Thyroid gland (tissue), 4 donors: ENCODE results near the gene UBAP2. TPM values are rescaled to one million over a fixed set of nuclear protein-coding genes. Genes with fewer than 3 reads are reported as not detected.

Experiments used
- DNase-seq, 2 donors: peaks; one replicate each; pipeline ENCODE4 v3.0.0-alpha.2; 2019
- H3K27ac ChIP-seq, 3 donors: fragments of 200-600 bp; sonication (generic); 1 replicate in 2 of 3; 2 replicates in 1 of 3; pipeline ENCODE4 v1.5.1; 2016 to 2019; ENCODE audit warnings: mild to moderate bottlenecking in 1 of 3, moderate library complexity in 1 of 3
- H3K27me3 ChIP-seq: fragments of 200-600 bp; sonication (generic); one replicate; pipeline ENCODE4 v1.5.1; 2019
- H3K36me3 ChIP-seq, 2 donors: fragments of 200-600 bp; sonication (generic); one replicate each; pipeline ENCODE4 v1.5.1; 2016 to 2019
- H3K4me1 ChIP-seq, 2 donors: fragments of 200-600 bp; sonication (generic); one replicate each; pipeline ENCODE4 v1.5.1; 2017 to 2019
- H3K4me3 ChIP-seq, 3 donors: fragments of 200-600 bp; sonication (generic); replicated peaks in 1 of 3; 1 replicate in 2 of 3; 2 replicates in 1 of 3; pipeline ENCODE4 v1.5.1; 2016; ENCODE audit warnings: mild to moderate bottlenecking in 1 of 3
- H3K9me3 ChIP-seq: fragments of 200-600 bp; sonication (generic); one replicate; pipeline ENCODE4 v1.5.1; 2017
- CTCF ChIP-seq, 6 experiments: fragments of 200-600 bp in 3 of 6; fragments of 450-650 bp in 3 of 6; sonication (generic) in 3 of 6; IDR thresholded peaks; one replicate each; pipeline ENCODE4 v1.5.1; 2016 to 2019; ENCODE audit warnings: antibody characterized with exemption in 6 of 6, mild to moderate bottlenecking in 2 of 6, inconsistent platforms in 1 of 6, moderate library complexity in 1 of 6
- POLR2A ChIP-seq, 2 donors: fragments of 450-650 bp; IDR thresholded peaks; one replicate each; pipeline ENCODE4 v1.6.1; 2017; ENCODE audit warnings: antibody characterized with exemption in 2 of 2, mild to moderate bottlenecking in 2 of 2, moderate library complexity in 1 of 2
- WGBS, 2 donors: methylation state at CpG; one replicate each; pipeline ENCODE4 v1.1.5; 2017; 5-methylcytosine and 5-hydroxymethylcytosine counted together
- intact Hi-C: fragments of 100-400 bp; cut with DNase I; formaldehyde crosslinking; loops from one replicate; pipeline ENCODE4 v1.15.1; 2023
- total RNA-seq, 4 donors: library from RNA; depleted of rRNA; stranded (reverse); fragments of >200 nt; gene quantifications; one replicate each; pipeline ENCODE4 v1.2.3, GENCODE V29; 2016

Gene UBAP2
- total RNA-seq, 4 donors from 2014 or later = 30.3 to 48.5 (median 35.5) TPM

GRCh38 chr9:33943389-33943788, 105.3 kb downstream of the UBAP2 start:
- Histone ChIP-seq H3K27ac (no peak overlapping the region), H3K4me3 (no peak overlapping the region), H3K9me3 (no peaks in the 10 kb centered on the region), H3K36me3 (peaks cover 4 to 15% of the 10 kb centered on the region in 2 donors), H3K4me1 (peaks cover 22 to 29% of the 10 kb centered on the region in 2 donors), H3K27me3 (no peaks in the 10 kb centered on the region)
- 68 to 69% methylated on average over 2 of the region's 2 CpGs for WGBS, 2 donors
- intact Hi-C loops = no loop called here
- TF ChIP-seq CTCF (IDR thresholded peaks at IDR 0.05) (no peak), POLR2A (IDR thresholded peaks at IDR 0.05) (no peak)
- no peak for DNase-seq

- peak overlapping the region in 1 of 3 donors; percentile 14 for H3K27ac ChIP-seq
- 94 to 97% methylated on average over 3 of the region's 3 CpGs for WGBS, 2 donors
- intact Hi-C loops = no loop called here
Measured at GRCh38 chr9:33942471-33943083, 106.1 kb downstream of the UBAP2 start.

GRCh38 chr9:33939924-33940874, 108.5 kb downstream of the UBAP2 start:
- Histone ChIP-seq H3K27ac (peak overlapping the region in 1 of 3 donors; percentile 23), H3K4me3 (no peak overlapping the region), H3K4me1 (peaks cover 18 to 21% of the 10 kb centered on the region in 2 donors), H3K36me3 (peaks cover 11 to 15% of the 10 kb centered on the region in 2 donors), H3K27me3 (no peaks in the 10 kb centered on the region), H3K9me3 (no peaks in the 10 kb centered on the region)
- intact Hi-C loops = no loop called here
- no peak for TF ChIP-seq CTCF (IDR thresholded peaks at IDR 0.05)
- no peak for TF ChIP-seq POLR2A (IDR thresholded peaks at IDR 0.05)
- WGBS, 2 donors = 84 to 92% methylated on average over 9 of the region's 9 CpGs
- no peak for DNase-seq

More at GRCh38 chr9:33942471-33943083, 106.1 kb downstream of the UBAP2 start:
- Histone ChIP-seq H3K9me3 (no peaks in the 10 kb centered on the region), H3K4me3 (no peak overlapping the region), H3K27me3 (no peaks in the 10 kb centered on the region), H3K4me1 (peaks cover 22 to 29% of the 10 kb centered on the region in 2 donors), H3K36me3 (peaks cover 4 to 15% of the 10 kb centered on the region in 2 donors)
- TF ChIP-seq POLR2A (IDR thresholded peaks at IDR 0.05) (no peak), CTCF (IDR thresholded peaks at IDR 0.05) (no peak)
- DNase-seq = no peak

GRCh38 chr9:33934188-33934878, 114.4 kb downstream of the UBAP2 start:
- no peaks in the 10 kb centered on the region for H3K27me3 ChIP-seq
- no peak overlapping the region for H3K27ac ChIP-seq
- H3K4me1 ChIP-seq = no peaks in the 10 kb centered on the region
- no peak for DNase-seq
- peaks cover 22 to 27% of the 10 kb centered on the region in 2 donors for H3K36me3 ChIP-seq
- no peaks in the 10 kb centered on the region for H3K9me3 ChIP-seq
- no peak overlapping the region for H3K4me3 ChIP-seq
- TF ChIP-seq CTCF (IDR thresholded peaks at IDR 0.05) = no peak
- no peak for TF ChIP-seq POLR2A (IDR thresholded peaks at IDR 0.05)
- intact Hi-C loops = no loop called here
- 79 to 86% methylated on average over 5 of the region's 5 CpGs for WGBS, 2 donors
